Transverse colon (tissue), 4 donors: ENCODE results near the gene KRTAP1-5. TPM values are rescaled to one million over a fixed set of nuclear protein-coding genes. Genes with fewer than 3 reads are reported as not detected.

Experiments
- DNase-seq: peaks from one replicate; pipeline ENCODE4 v3.0.0-alpha.2; 2019
- H3K27ac ChIP-seq, 4 donors: fragments of 200-600 bp; sonication (generic); 2 replicates each; pipeline ENCODE4 v1.5.1; 2016 to 2018; ENCODE audit warnings: inconsistent platforms in 4 of 4
- H3K27me3 ChIP-seq: fragments of 200-600 bp; sonication (generic); 2 replicates; pipeline ENCODE4 v1.5.1; 2017; ENCODE audit warnings: inconsistent platforms
- H3K36me3 ChIP-seq, 4 donors: fragments of 200-600 bp; sonication (generic); 2 replicates each; pipeline ENCODE4 v1.5.1; 2017 to 2019; ENCODE audit warnings: inconsistent platforms in 4 of 4
- H3K4me1 ChIP-seq, 4 donors: fragments of 200-600 bp; sonication (generic); 2 replicates each; pipeline ENCODE4 v1.5.1; 2017 to 2020; ENCODE audit warnings: inconsistent platforms in 4 of 4
- H3K4me3 ChIP-seq, 4 donors: fragments of 200-600 bp; sonication (generic); 1 replicate in 1 of 4; 2 replicates in 3 of 4; pipeline versions ENCODE4 v1.5.1 to v1.6.1; 2017 to 2019; ENCODE audit warnings: inconsistent platforms in 4 of 4
- H3K9me3 ChIP-seq, 2 donors: fragments of 200-600 bp; sonication (generic); 2 replicates each; pipeline ENCODE4 v1.5.1; 2017 to 2019; ENCODE audit warnings: inconsistent platforms in 2 of 2
- EP300 ChIP-seq: sonication (generic); formaldehyde crosslinking; IDR thresholded peaks from one replicate; pipeline ENCODE4 v1.6.1; 2017; ENCODE audit warnings: antibody characterized with exemption, low read depth
- POLR2A ChIP-seq: fragments of 450-650 bp; IDR thresholded peaks from one replicate; pipeline ENCODE4 v1.6.1; 2016; ENCODE audit warnings: antibody characterized with exemption, mild to moderate bottlenecking, moderate library complexity
- POLR2AphosphoS5 ChIP-seq, 3 donors: sonication (generic); formaldehyde crosslinking; IDR thresholded peaks; one replicate each; pipeline ENCODE4 v1.6.1; 2016; ENCODE audit warnings: antibody characterized with exemption in 3 of 3
- WGBS, 2 donors: methylation state at CpG; one replicate each; pipeline ENCODE4 v1.1.5; 2018; ENCODE audit warnings: low coverage in 1 of 2; 5-methylcytosine and 5-hydroxymethylcytosine counted together
- in situ Hi-C, 4 donors: fragments of 200-750 bp; cut with MboI; loops; one replicate each; pipeline versions ENCODE4 v1.15.0 to v1.15.1; 2017; ENCODE audit warnings: low sequenced_read_pairs in 3 of 4, low pct_ligation_motif_present in 1 of 4, low pct_unique_long_range_greater_than_20kb in 1 of 4
- intact Hi-C: fragments of 100-400 bp; cut with DNase I; formaldehyde crosslinking; loops from one replicate; pipeline ENCODE4 v1.15.1; 2023; ENCODE audit warnings: low total_unique reads
- total RNA-seq, 4 donors: library from RNA; depleted of rRNA; stranded (reverse); fragments of >200 nt; gene quantifications; one replicate each; pipeline ENCODE4 v1.1.0, GENCODE V29; 2016
- TF ChIP-seq, protein P1 (sequence below), 5 experiments: fragments of 200-600 bp in 3 of 5; fragments of 450-650 bp in 2 of 5; sonication (generic) in 3 of 5; IDR thresholded peaks; 1 replicate in 2 of 5; 2 replicates in 3 of 5; pipeline ENCODE4 v1.5.1; 2016 to 2017; ENCODE audit warnings: antibody characterized with exemption in 5 of 5, inconsistent platforms in 3 of 5, mild to moderate bottlenecking in 2 of 5, moderate library complexity in 1 of 5

The KRTAP1-5 gene
- total RNA-seq, 4 donors from 2014 or later = not detected

DNA sequence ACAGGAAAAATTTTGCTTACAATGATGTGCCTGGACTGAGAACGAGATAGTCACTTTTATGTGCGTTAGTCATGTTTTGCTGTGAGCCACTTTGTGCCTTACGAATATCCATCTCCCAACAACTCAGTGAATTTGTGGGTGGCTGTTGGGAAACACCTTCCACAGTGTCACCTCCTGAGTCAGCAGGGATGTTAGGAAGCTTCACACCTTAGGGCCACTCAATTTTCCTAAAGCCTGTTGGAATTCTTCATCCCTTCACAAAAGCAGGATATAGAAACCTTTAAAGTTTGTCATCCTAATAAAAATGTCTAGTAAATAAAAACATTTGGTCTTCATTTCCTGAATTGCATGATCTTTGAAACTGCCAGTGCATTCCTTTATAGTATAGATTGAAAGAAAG lies 13.8 kb downstream of the KRTAP1-5 start:
- H3K9me3 ChIP-seq = no peaks in the 10 kb centered on the region
- in situ Hi-C loops (no loop called here), intact Hi-C loops (no loop called here)
- no peak overlapping the region for H3K27ac ChIP-seq
- WGBS, 2 donors = 76% methylated on average over 3 of the region's 3 CpGs; no CpG with 5 or more reads in 1 of the 2 donors
- H3K27me3 ChIP-seq = no peaks in the 10 kb centered on the region
- no peak for DNase-seq
- H3K36me3 ChIP-seq = no peaks in the 10 kb centered on the region
- H3K4me1 ChIP-seq = no peaks in the 10 kb centered on the region
- no peak overlapping the region for H3K4me3 ChIP-seq
- no peak for TF ChIP-seq POLR2A

DNA sequence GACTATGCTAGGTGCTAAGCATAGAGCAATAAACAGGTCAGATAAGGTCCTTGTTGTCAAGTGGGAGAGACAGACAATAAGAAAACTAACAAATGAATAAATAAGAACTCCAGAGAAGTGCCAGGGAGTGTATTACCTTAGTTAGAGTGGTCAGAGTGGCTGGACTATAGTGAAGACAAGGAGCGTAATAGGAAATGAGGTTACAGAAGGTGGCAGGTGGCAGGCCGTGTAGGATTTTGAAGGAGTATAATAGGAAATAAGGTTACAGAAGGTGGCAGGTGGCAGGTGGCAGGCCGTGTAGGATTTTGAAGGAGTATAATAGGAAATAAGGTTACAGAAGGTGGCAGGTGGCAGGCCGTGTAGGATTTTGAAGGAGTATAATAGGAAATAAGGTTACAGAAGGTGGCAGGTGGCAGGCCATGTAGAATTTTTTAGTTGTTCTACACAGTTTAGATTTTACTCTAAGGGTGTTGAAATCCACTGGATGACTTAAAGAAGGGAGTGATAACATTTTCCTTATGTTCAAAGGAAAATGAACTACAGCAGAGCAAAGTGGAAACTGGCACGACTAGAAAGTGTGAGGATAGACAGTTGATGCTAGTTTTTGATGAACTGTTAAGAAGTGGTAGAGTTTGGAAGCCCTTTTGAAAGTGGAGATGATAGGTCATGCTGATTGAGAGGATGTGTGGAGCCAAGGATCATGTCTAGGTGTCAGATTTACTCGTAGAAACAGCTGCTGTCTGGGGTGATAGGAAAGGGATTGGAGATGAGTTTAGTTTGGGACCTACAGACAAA lies 14.5 kb downstream of the KRTAP1-5 start:
- no peak overlapping the region for H3K4me3 ChIP-seq
- WGBS, 2 donors = 76 to 82% methylated on average over 5 to 6 of the region's 6 CpGs
- no peaks in the 10 kb centered on the region for H3K4me1 ChIP-seq
- H3K27me3 ChIP-seq = no peaks in the 10 kb centered on the region
- intact Hi-C loops (no loop called here), in situ Hi-C loops (no loop called here)
- no peaks in the 10 kb centered on the region for H3K9me3 ChIP-seq
- H3K27ac ChIP-seq = no peak overlapping the region
- no peak for DNase-seq
- H3K36me3 ChIP-seq = no peaks in the 10 kb centered on the region
- TF ChIP-seq POLR2AphosphoS5 (IDR thresholded peaks at IDR 0.05) = no peak
- no peak for TF ChIP-seq POLR2A
- no peak for TF ChIP-seq EP300
- TF ChIP-seq, protein P1, sequence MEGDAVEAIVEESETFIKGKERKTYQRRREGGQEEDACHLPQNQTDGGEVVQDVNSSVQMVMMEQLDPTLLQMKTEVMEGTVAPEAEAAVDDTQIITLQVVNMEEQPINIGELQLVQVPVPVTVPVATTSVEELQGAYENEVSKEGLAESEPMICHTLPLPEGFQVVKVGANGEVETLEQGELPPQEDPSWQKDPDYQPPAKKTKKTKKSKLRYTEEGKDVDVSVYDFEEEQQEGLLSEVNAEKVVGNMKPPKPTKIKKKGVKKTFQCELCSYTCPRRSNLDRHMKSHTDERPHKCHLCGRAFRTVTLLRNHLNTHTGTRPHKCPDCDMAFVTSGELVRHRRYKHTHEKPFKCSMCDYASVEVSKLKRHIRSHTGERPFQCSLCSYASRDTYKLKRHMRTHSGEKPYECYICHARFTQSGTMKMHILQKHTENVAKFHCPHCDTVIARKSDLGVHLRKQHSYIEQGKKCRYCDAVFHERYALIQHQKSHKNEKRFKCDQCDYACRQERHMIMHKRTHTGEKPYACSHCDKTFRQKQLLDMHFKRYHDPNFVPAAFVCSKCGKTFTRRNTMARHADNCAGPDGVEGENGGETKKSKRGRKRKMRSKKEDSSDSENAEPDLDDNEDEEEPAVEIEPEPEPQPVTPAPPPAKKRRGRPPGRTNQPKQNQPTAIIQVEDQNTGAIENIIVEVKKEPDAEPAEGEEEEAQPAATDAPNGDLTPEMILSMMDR (IDR thresholded peaks at IDR 0.05) = no peak

DNA sequence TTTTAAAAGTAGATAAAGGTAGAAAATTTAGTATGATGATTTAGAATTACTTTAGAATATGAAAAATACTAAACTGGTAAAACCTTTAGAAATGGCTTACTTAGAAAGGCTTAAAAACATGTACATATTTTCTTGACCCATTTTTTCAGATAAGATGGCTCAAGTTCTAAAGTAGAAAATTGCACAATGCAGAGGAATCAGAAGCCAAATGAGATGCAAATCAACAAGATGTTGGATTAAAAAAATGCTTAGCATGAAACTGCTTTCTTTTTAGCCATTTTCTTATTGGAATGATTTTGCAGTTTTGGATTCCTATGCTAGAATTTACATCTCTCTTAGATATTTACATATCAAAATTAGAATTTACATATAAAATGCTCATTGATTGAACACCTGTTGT lies 16.6 kb downstream of the KRTAP1-5 start:
- H3K36me3 ChIP-seq = no peaks in the 10 kb centered on the region
- intact Hi-C loops (no loop called here), in situ Hi-C loops (no loop called here)
- no peak overlapping the region for H3K27ac ChIP-seq
- H3K4me3 ChIP-seq = no peak overlapping the region
- TF ChIP-seq EP300 (no peak), POLR2AphosphoS5 (IDR thresholded peaks at IDR 0.05) (no peak)
- no peak for DNase-seq
- H3K27me3 ChIP-seq = no peaks in the 10 kb centered on the region
- no peaks in the 10 kb centered on the region for H3K9me3 ChIP-seq
- no peaks in the 10 kb centered on the region for H3K4me1 ChIP-seq

DNA sequence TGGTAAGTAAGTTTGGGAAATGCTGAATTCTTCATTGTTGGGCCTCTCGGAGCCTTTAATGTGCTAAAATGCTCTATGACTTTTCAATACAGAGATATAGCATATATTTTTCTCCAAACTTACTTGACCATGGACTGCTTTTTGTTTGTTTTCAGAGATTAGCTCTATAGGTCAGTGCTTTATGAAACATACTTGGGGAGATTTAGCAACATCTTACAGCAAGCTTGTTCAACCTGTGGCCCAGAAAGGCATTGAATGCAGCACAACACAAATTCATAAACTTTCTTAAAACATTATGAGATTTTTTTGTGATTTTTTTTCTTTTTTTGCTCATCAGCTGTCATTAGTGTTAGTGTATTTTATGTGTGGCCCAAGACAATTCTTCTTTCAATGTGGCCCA lies 17.1 kb downstream of the KRTAP1-5 start:
- Histone ChIP-seq H3K9me3 (no peaks in the 10 kb centered on the region), H3K36me3 (no peaks in the 10 kb centered on the region), H3K27ac (no peak overlapping the region), H3K4me3 (no peak overlapping the region), H3K27me3 (no peaks in the 10 kb centered on the region), H3K4me1 (no peaks in the 10 kb centered on the region)
- WGBS, 2 donors = 38 to 93% methylated on average over 1 of the region's 1 CpG
- DNase-seq = no peak
- TF ChIP-seq POLR2AphosphoS5 (IDR thresholded peaks at IDR 0.05) (no peak), POLR2A (no peak), EP300 (no peak)
- TF ChIP-seq, protein P1 (IDR thresholded peaks at IDR 0.05) = no peak
- intact Hi-C loops (no loop called here), in situ Hi-C loops (no loop called here)

DNA sequence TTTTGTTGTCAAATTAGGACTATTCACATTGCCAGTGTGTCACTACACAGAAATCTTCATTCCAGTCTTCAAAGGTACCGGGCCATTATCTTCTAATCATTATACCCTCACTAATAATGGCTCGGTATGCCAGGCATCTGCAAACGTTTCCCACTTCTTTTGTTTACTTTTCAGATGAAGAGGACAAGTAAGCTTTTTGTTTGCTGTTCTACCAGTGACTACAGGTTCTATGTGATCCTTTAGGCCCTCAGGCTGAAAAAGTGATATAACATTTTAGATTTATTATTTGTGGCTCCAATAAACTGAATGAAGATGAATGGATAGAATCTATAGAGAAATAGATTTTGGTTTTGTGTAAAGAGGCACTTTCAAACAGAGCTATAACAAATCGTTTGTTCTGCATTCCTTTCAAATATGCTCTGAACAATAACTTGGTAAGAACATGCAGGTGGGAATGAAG lies 17.7 kb downstream of the KRTAP1-5 start:
- Histone ChIP-seq H3K27me3 (no peaks in the 10 kb centered on the region), H3K9me3 (no peaks in the 10 kb centered on the region), H3K4me1 (no peaks in the 10 kb centered on the region), H3K36me3 (no peaks in the 10 kb centered on the region), H3K27ac (no peak overlapping the region), H3K4me3 (no peak overlapping the region)
- DNase-seq = no peak
- intact Hi-C loops (no loop called here), in situ Hi-C loops (no loop called here)
- 44 to 60% methylated on average over 4 of the region's 4 CpGs for WGBS, 2 donors
- TF ChIP-seq POLR2A = no peak
- TF ChIP-seq POLR2AphosphoS5 (IDR thresholded peaks at IDR 0.05) = no peak
- TF ChIP-seq, protein P1 (IDR thresholded peaks at IDR 0.05) = no peak
- no peak for TF ChIP-seq EP300
